Endothelial cell of umbilical vein (primary cell): ENCODE results near the gene KCNJ3. TPM values are rescaled to one million over a fixed set of nuclear protein-coding genes. Genes with fewer than 3 reads are reported as not detected.

Experiments
- BruUV-seq: library from RNA; stranded (reverse); fragments of 400-500 nt; replicated peaks from 2 replicates; lab custom pipeline; 2021; lab: Mats Ljungman, UMichigan
- CTCF ChIA-PET: fragments of 300-600, 350-600 bp; sonication (Branson Sonifier 250); formaldehyde crosslinking; loops from one replicate; lab custom pipeline; 2021; ENCODE audit warnings: antibody characterized with exemption, inconsistent platforms; lab: Charles Lee
- POLR2A ChIA-PET: fragments of 300-600, 350-600 bp; sonication (Branson Sonifier 250); formaldehyde crosslinking; loops from one replicate; lab custom pipeline; 2021; ENCODE audit warnings: antibody characterized with exemption, inconsistent platforms; lab: Charles Lee
- DNase-seq: peaks from one replicate; pipeline ENCODE4 v3.0.0-alpha.2; 2011; ENCODE audit warnings: low read depth, low spot score
- FAIRE-seq: peaks from 2 replicates; lab custom pipeline; 2011; peaks lifted over from hg19 to GRCh38; lab: Jason Lieb, UNC
- H2AFZ ChIP-seq: 2 replicates; pipeline ENCODE4 v1.6.0; 2012; ENCODE audit warnings: low read depth, low read length, control low read depth, inconsistent platforms
- H3K27ac ChIP-seq: 2 replicates; pipeline ENCODE4 v1.5.1; 2011; ENCODE audit warnings: low read depth, mild to moderate bottlenecking, control low read depth, low read length, moderate library complexity; ENCODE audit not compliant: insufficient read depth
- H3K27me3 ChIP-seq, 2 experiments: 2 replicates each; pipeline versions ENCODE4 v1.6.0 to v1.6.1; 2011; ENCODE audit warnings: low read length in 2 of 2, mixed read lengths in 1 of 2; ENCODE audit not compliant: control insufficient read depth in 2 of 2, insufficient read depth in 2 of 2
- H3K36me3 ChIP-seq, 2 experiments: 2 replicates in 1 of 2; 3 replicates in 1 of 2; pipeline ENCODE4 v1.5.1; 2011; ENCODE audit warnings: low read length in 2 of 2, mild to moderate bottlenecking in 1 of 2, moderate library complexity in 1 of 2; ENCODE audit not compliant: control insufficient read depth in 2 of 2, insufficient read depth in 2 of 2; ENCODE audit errors: extremely low read depth in 1 of 2
- H3K4me1 ChIP-seq: 3 replicates; pipeline ENCODE4 v1.5.1; 2011; ENCODE audit warnings: mild to moderate bottlenecking, low read length; ENCODE audit not compliant: control insufficient read depth, insufficient read depth; ENCODE audit errors: extremely low read depth
- H3K4me2 ChIP-seq: 2 replicates; pipeline ENCODE4 v1.6.1; 2011; ENCODE audit warnings: low read length, control low read depth, mixed read lengths; ENCODE audit not compliant: insufficient read depth
- H3K4me3 ChIP-seq, 3 experiments: fragments of 200-600 bp in 1 of 3; sonication (generic), shearing (Covaris generic) in 1 of 3; replicated peaks in 1 of 3; 2 replicates each; pipeline ENCODE4 v1.5.1; 2011 to 2016; ENCODE audit warnings: control low read depth in 3 of 3, low read length in 3 of 3, mild to moderate bottlenecking in 2 of 3, inconsistent platforms in 1 of 3, low read depth in 1 of 3, moderate library complexity in 1 of 3; ENCODE audit not compliant: insufficient read depth in 1 of 3
- H3K79me2 ChIP-seq: 2 replicates; pipeline ENCODE4 v1.6.0; 2012; ENCODE audit warnings: low read length, inconsistent platforms; ENCODE audit not compliant: control insufficient read depth, insufficient read depth
- H3K9ac ChIP-seq: replicated peaks from 2 replicates; pipeline ENCODE3; 2011; ENCODE audit warnings: low read length, control low read depth; ENCODE audit not compliant: insufficient read depth; ENCODE audit errors: extremely low read depth
- H3K9me1 ChIP-seq: replicated peaks from 3 replicates; pipeline ENCODE4 v1.6.0; 2011; ENCODE audit warnings: mild to moderate bottlenecking, low read length; ENCODE audit not compliant: control insufficient read depth, insufficient read depth; ENCODE audit errors: extremely low read depth
- H3K9me3 ChIP-seq: replicated peaks from 2 replicates; pipeline ENCODE4 v1.5.1; 2012; ENCODE audit warnings: low read length, inconsistent platforms; ENCODE audit not compliant: control insufficient read depth, insufficient read depth
- H4K20me1 ChIP-seq: replicated peaks from 2 replicates; pipeline ENCODE3; 2011; ENCODE audit warnings: mild to moderate bottlenecking, low read length; ENCODE audit not compliant: control insufficient read depth, insufficient read depth; ENCODE audit errors: extremely low read depth
- CTCF ChIP-seq, 2 donors: IDR thresholded peaks; 1 replicate in 1 of 2; 2 replicates in 1 of 2; pipeline ENCODE4 v1.5.1; 2011; ENCODE audit warnings: low read length in 2 of 2, mild to moderate bottlenecking in 2 of 2, moderate library complexity in 2 of 2, control low read depth in 1 of 2, inconsistent platforms in 1 of 2, low read depth in 1 of 2; ENCODE audit not compliant: insufficient read depth in 1 of 2; ENCODE audit errors: extremely low read depth in 1 of 2
- EZH2 ChIP-seq: IDR thresholded peaks from 2 replicates; pipeline ENCODE4 v1.6.1; 2012; ENCODE audit warnings: borderline replicate concordance, low read depth, mild to moderate bottlenecking, moderate library complexity, low read length, inconsistent platforms; ENCODE audit not compliant: severe bottlenecking
- FOS ChIP-seq: IDR thresholded peaks from 2 replicates; pipeline ENCODE4 v1.6.1; 2011; ENCODE audit warnings: mild to moderate bottlenecking, low read length, moderate library complexity, borderline replicate concordance; ENCODE audit not compliant: insufficient read depth
- GATA2 ChIP-seq: IDR thresholded peaks from 2 replicates; pipeline ENCODE4 v1.7.0; 2011; ENCODE audit warnings: low read depth, mild to moderate bottlenecking, moderate library complexity, mixed read lengths, low read length; ENCODE audit not compliant: insufficient read length, insufficient read depth
- JUN ChIP-seq: IDR thresholded peaks from 2 replicates; pipeline ENCODE4 v1.6.1; 2011; ENCODE audit warnings: borderline replicate concordance, low read depth; ENCODE audit not compliant: insufficient read length, insufficient read depth
- MYC ChIP-seq: IDR thresholded peaks from one replicate; pipeline ENCODE4 v1.6.1; 2011; ENCODE audit warnings: mild to moderate bottlenecking, low read depth, low read length
- POLR2A ChIP-seq: IDR thresholded peaks from 2 replicates; pipeline ENCODE4 v1.6.1; 2012; ENCODE audit warnings: low read depth, mild to moderate bottlenecking, control low read depth, low read length
- POLR2AphosphoS5 ChIP-seq: IDR thresholded peaks from 2 replicates; pipeline ENCODE4 v1.6.1; 2012; ENCODE audit warnings: low read depth, mild to moderate bottlenecking, control low read depth, low read length, moderate library complexity; ENCODE audit not compliant: insufficient read depth
- dilution Hi-C: fragments of 300-500 bp; cut with MboI; formaldehyde crosslinking; loops from one replicate; pipeline ENCODE4 v1.15.0; 2019; ENCODE audit warnings: low sequenced_read_pairs; ENCODE audit not compliant: extremely low pct_ligation_motif_present
- intact Hi-C: fragments of 100-400 bp; cut with micrococcal nuclease; formaldehyde crosslinking; loops from one replicate; pipeline ENCODE4 v1.10.0; 2022
- polyA plus RNA-seq, 4 experiments: library from polyadenylated mRNA; depleted of rRNA in 3 of 4; stranded (reverse) in 3 of 4; unstranded in 1 of 4; fragments of >200 nt; gene quantifications; 2 replicates each; pipeline versions ENCODE4 v1.2.1 to v1.2.3, GENCODE V29; 2011 to 2012; ENCODE audit warnings: missing spikeins in 1 of 4
- total RNA-seq: library from RNA; stranded (reverse); gene quantifications from 2 replicates; pipeline ENCODE4 v1.2.3, GENCODE V29; 2021

The KCNJ3 gene
- total and polyA plus RNA-seq, 2 donors (not counting 3 experiments of a cell fraction or from before 2014, with no cell fraction given), result not detected

GRCh38 chr2:154696810-154697417 lies 1.6 kb upstream of the KCNJ3 start:
- no peaks in the 10 kb centered on the region for H3K9me3 ChIP-seq
- H3K27me3 ChIP-seq, result peaks cover 15 to 22% of the 10 kb centered on the region in 2 experiments
- no peak for DNase-seq
- intact Hi-C loops, result loop anchor here (5.0 kb wide), 1 partner anchor 240 kb away; no protein-coding TSS in a partner anchor
- TF ChIP-seq POLR2A (no peak), GATA2 (no peak), FOS (no peak), EZH2 (no peak)
- BruUV-seq, result no TSS peak
- H3K4me3 ChIP-seq, result no peak overlapping the region
- no peak overlapping the region for H3K9ac ChIP-seq
- no peak overlapping the region for H3K27ac ChIP-seq
- no peaks in the 10 kb centered on the region for H4K20me1 ChIP-seq
- ChIA-PET POLR2A (no interaction called here), CTCF (no interaction called here)
- H2AFZ ChIP-seq, result no peak overlapping the region
- H3K79me2 ChIP-seq, result no peaks in the 10 kb centered on the region
- no peaks in the 10 kb centered on the region for H3K36me3 ChIP-seq
- no peaks in the 10 kb centered on the region for H3K9me1 ChIP-seq
- FAIRE-seq, result no peak
- no peak overlapping the region for H3K4me2 ChIP-seq
- dilution Hi-C loops, result no loop called here
- no peaks in the 10 kb centered on the region for H3K4me1 ChIP-seq

GRCh38 chr2:154697418-154698252 lies 860 bp upstream of the KCNJ3 start:
- no peaks in the 10 kb centered on the region for H3K79me2 ChIP-seq
- POLR2A ChIA-PET, result no interaction called here
- no peaks in the 10 kb centered on the region for H3K4me1 ChIP-seq
- H3K9ac ChIP-seq, result no peak overlapping the region
- FAIRE-seq, result no peak
- H3K27ac ChIP-seq, result no peak overlapping the region
- no peak for DNase-seq
- H3K27me3 ChIP-seq, result peaks cover 15 to 22% of the 10 kb centered on the region in 2 experiments
- no peaks in the 10 kb centered on the region for H3K9me3 ChIP-seq
- dilution Hi-C loops, result no loop called here
- H2AFZ ChIP-seq, result peak overlapping the region; percentile 17
- no peak overlapping the region for H3K4me2 ChIP-seq
- H3K36me3 ChIP-seq, result no peaks in the 10 kb centered on the region
- peak overlapping the region in 1 of 3 experiments; percentile 13 for H3K4me3 ChIP-seq
- BruUV-seq, result no TSS peak
- CTCF ChIA-PET, result no interaction called here
- TF ChIP-seq GATA2, result no peak
- no peak for TF ChIP-seq JUN
- peak; percentile 4 for TF ChIP-seq EZH2
- no peak for TF ChIP-seq POLR2AphosphoS5
- TF ChIP-seq MYC, result no peak
- TF ChIP-seq POLR2A, result no peak
- no peak for TF ChIP-seq CTCF (IDR thresholded peaks at IDR 0.05; ENCODE audit: extremely low read depth in 1 of 2, insufficient read depth in 1 of 2, low read depth in 1 of 2, low read length in 2 of 2)
- no peaks in the 10 kb centered on the region for H4K20me1 ChIP-seq
- intact Hi-C loops, result loop anchor here (5.0 kb wide), 1 partner anchor 240 kb away; no protein-coding TSS in a partner anchor
- no peaks in the 10 kb centered on the region for H3K9me1 ChIP-seq
